ENCODE data around the gene PPIB. TPM values are rescaled to one million over a fixed set of nuclear protein-coding genes. Genes with fewer than 3 reads are reported as not detected.

Gene PPIB
- total RNA-seq, 6 experiments from 2014 or later, result 276 to 535 (median 474) TPM

DNA sequence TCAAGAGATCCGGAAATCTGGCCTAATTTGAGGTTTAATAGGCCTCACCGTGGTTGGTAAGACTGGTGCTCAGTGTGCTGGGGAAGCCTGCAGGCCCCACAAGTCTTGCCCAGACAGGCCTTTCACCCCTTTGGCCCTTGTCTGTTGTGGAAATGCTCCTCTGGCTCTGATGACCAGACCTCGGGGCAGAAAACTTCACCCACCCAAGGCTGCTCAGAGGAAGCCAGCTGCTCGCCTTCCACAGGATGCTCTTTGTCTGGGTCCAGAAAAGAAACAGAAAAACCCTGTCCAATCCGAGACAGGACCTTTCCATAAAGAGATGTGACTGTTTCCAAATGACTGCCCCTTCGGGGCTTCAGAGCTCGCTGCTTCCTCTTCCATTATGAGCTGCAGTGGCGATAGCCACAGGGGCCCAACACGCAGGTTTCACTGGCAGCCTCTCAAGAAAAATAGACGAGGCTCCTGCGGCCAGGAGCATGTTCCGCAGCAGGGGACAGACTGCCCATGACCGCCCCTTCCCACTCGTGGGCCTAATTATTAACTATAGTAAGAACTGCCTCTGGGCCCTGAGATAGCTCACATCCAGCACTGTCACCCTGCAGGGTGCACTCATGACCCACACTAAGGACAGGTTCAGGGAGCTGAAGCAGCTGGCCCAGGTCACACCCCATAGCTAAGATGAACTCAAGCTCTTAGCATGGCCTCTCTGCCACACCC, 18.1 kb downstream of the PPIB start:
- DNase-seq, result peak in 1 of 3 donors; percentile 29
- H3K4me3 ChIP-seq, result no peak overlapping the region
- H3K27me3 ChIP-seq, result no peaks in the 10 kb centered on the region
- TF ChIP-seq, protein P1, sequence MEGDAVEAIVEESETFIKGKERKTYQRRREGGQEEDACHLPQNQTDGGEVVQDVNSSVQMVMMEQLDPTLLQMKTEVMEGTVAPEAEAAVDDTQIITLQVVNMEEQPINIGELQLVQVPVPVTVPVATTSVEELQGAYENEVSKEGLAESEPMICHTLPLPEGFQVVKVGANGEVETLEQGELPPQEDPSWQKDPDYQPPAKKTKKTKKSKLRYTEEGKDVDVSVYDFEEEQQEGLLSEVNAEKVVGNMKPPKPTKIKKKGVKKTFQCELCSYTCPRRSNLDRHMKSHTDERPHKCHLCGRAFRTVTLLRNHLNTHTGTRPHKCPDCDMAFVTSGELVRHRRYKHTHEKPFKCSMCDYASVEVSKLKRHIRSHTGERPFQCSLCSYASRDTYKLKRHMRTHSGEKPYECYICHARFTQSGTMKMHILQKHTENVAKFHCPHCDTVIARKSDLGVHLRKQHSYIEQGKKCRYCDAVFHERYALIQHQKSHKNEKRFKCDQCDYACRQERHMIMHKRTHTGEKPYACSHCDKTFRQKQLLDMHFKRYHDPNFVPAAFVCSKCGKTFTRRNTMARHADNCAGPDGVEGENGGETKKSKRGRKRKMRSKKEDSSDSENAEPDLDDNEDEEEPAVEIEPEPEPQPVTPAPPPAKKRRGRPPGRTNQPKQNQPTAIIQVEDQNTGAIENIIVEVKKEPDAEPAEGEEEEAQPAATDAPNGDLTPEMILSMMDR (IDR thresholded peaks at IDR 0.05), result no peak
- TF ChIP-seq POLR2A (IDR thresholded peaks at IDR 0.05), result no peak
- H3K27ac ChIP-seq, result no peak overlapping the region
- peaks cover 0 to 27% (median 4%) of the 10 kb centered on the region in 4 donors for H3K36me3 ChIP-seq
- peak in 1 of 4 donors; percentile 16 for ATAC-seq
- intact Hi-C loops (cut with DNase I), result no loop called here
- WGBS (ENCODE audit: insufficient coverage, low coverage, low lambda C conversion rate, missing lambda C conversion rate), result 88% methylated on average over 9 of the region's 14 CpGs
- H3K9me3 ChIP-seq, result no peaks in the 10 kb centered on the region
- H3K4me1 ChIP-seq, result peaks cover 0 to 3% (median 0%) of the 10 kb centered on the region in 4 donors

DNA sequence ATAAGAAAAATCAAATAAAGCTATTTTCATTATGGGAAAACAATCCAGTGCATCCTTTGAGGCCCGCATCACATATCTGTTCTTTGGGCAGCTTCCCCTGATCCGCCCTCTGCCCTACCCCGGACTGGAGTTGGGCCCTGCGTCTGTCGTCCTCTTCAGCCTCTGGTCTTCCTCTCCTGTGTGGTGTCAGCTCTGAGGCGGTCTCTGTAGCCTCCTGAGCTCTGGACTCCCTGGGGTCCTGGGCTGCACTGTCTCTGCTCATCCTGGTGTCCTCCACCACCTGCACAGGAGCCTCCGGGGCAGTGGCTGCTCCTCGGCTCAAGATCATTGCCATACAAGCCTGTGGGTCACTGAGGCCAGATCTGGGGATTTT, 18.6 kb downstream of the PPIB start:
- H3K4me1 ChIP-seq, result peaks cover 0 to 3% (median 0%) of the 10 kb centered on the region in 4 donors
- DNase-seq (peak in 1 of 3 donors; percentile 35), ATAC-seq (no peak)
- no peak for TF ChIP-seq POLR2A (IDR thresholded peaks at IDR 0.05)
- TF ChIP-seq, protein P1 (IDR thresholded peaks at IDR 0.05), result no peak
- H3K27me3 ChIP-seq, result no peaks in the 10 kb centered on the region
- H3K9me3 ChIP-seq, result no peaks in the 10 kb centered on the region
- no peak overlapping the region for H3K27ac ChIP-seq
- 96% methylated on average over 5 of the region's 8 CpGs for WGBS (ENCODE audit: insufficient coverage, low coverage, low lambda C conversion rate, missing lambda C conversion rate)
- intact Hi-C loops (cut with DNase I), result no loop called here
- no peak overlapping the region for H3K4me3 ChIP-seq
- peaks cover 0 to 27% (median 4%) of the 10 kb centered on the region in 4 donors for H3K36me3 ChIP-seq

DNA sequence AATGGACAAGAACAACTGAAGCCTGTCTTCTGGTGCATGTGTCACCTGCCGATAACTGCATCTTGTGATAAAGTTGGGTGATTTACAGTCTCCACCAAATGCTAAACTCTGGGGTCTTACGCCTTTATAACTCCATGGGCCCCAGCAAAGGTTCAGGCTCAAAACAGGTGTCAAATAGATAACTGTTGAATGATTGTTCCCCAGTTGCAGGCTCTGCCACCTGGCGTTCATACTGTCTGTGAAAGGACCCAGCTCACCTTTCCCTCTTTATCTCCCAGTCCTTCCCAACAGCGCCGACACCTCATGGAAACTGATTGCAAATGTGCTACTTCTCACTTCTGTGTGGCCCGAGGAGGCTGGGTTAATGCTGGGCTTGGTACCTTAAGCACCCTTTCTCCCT, 19.5 kb downstream of the PPIB start:
- WGBS (ENCODE audit: insufficient coverage, low coverage, low lambda C conversion rate, missing lambda C conversion rate), result 93% methylated on average over 3 of the region's 6 CpGs
- TF ChIP-seq POLR2A (IDR thresholded peaks at IDR 0.05), result no peak
- TF ChIP-seq, protein P1 (IDR thresholded peaks at IDR 0.05), result no peak
- no peaks in the 10 kb centered on the region for H3K9me3 ChIP-seq
- H3K27ac ChIP-seq, result no peak overlapping the region
- intact Hi-C loops (cut with DNase I), result no loop called here
- no peak overlapping the region for H3K4me3 ChIP-seq
- H3K27me3 ChIP-seq, result no peaks in the 10 kb centered on the region
- peaks cover 0 to 1% (median 0%) of the 10 kb centered on the region in 4 donors for H3K4me1 ChIP-seq
- no peak for ATAC-seq
- H3K36me3 ChIP-seq, result peaks cover 0 to 34% (median 7%) of the 10 kb centered on the region in 4 donors
- DNase-seq, result no peak

DNA sequence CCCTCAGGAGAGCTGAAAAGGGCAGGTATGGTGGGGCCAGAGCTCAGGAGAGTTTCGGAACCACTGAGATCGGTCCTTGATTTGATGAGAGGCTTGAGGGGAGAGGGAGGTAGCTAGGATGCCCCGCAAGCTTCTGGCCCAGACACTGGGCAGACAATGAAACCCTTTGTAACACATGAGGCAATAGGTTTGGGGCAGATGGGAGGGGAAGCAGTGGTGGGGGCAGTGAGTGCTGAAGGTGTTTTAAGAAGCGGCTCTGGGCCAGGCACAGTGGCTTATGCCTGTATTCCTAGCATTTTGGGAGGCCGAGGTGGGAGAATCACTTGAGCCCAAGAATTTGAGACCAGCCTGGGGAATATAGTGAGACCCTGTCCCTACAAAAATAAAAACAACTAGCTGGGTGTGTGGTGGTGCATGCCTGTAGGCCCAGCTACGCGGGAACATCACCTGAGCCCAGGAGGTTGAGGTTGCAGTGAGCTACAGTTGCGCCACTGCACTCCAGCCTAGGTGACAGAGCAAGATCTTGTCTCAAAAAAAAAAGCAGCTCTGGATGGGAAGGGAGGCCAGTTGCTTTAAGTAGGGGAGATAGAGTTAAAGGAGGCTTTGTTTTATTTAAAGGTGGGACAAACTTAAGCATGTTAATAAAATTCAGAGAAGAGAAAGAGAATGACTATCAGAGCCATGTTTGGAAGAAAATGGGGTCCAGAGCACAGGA, 20.9 kb downstream of the PPIB start:
- no peak for TF ChIP-seq POLR2A (IDR thresholded peaks at IDR 0.05)
- TF ChIP-seq, protein P1 (IDR thresholded peaks at IDR 0.05), result no peak
- no peaks in the 10 kb centered on the region for H3K4me1 ChIP-seq
- no peaks in the 10 kb centered on the region for H3K9me3 ChIP-seq
- intact Hi-C loops (cut with DNase I), result no loop called here
- no peak overlapping the region for H3K27ac ChIP-seq
- WGBS (ENCODE audit: insufficient coverage, low coverage, low lambda C conversion rate, missing lambda C conversion rate), result 92% methylated on average over 6 of the region's 8 CpGs
- H3K36me3 ChIP-seq, result peaks cover 0 to 48% (median 15%) of the 10 kb centered on the region in 4 donors
- ATAC-seq (no peak), DNase-seq (no peak)
- H3K27me3 ChIP-seq, result no peaks in the 10 kb centered on the region
- no peak overlapping the region for H3K4me3 ChIP-seq

All from right lobe of liver (tissue), 6 donors.